ENCODE results near the gene BAG1.
A peak's percentile ranks its signal among the peaks of the same experiment; 100 is the strongest.

The BAG1 gene

GRCh38 chr9:33264473-33265177, at the start of gene BAG1, which contains the start of gene CHMP5:
Gene BAG1 (minus strand): TSS chr9:33264708.
Gene CHMP5 (plus strand): TSS chr9:33265049. CDS start chr9:33265079, 30 bp downstream.
- DNase-seq = peak; percentile 97

DNA sequence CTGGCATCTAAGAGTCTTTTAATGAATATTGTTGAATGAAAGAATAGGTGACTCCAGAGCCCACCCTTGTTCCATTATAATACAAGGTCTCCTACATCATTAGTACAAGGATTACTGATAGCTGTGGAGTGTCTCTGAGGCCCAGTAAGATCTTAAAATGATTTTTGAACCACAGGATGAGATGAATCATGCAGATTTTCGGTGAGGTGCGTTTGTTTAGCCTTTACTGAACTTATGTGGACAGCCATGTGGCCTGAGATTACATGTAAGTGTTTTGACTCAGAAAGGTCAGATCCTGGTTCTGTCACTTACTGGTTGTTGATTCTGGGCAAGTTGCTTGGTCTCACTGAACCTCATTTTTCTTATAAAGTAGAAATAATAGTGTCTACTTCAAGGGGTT, 47.4 kb upstream of the BAG1 start:
- no peak for DNase-seq

- no peak for DNase-seq
These were observed 46.2 kb upstream of the BAG1 start for GRCh38 chr9:33310748-33311147.

DNA sequence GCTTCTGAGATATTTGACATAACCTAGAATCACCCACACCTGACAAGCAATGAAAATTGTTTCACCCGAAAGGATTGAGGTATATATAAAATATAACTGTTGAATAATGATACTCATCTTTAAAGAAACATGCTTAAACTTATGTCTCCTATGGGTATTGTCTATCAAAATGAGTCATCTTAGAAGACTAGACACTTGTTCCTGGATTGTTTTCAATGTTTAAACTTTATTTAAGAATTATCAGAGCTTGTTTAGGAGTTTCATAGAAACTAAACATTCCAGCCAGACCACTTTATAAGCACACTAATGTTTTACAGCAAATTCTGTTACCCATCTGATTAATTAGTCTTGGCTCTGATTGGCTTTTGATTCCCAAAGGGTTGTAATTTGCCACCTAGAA, 45.4 kb upstream of the BAG1 start:
- no peak for DNase-seq

- no peak for DNase-seq
These were observed 42.6 kb upstream of the BAG1 start for GRCh38 chr9:33307067-33307466.

GRCh38 chr9:33306037-33306436, 41.5 kb upstream of the BAG1 start:
- DNase-seq = no peak

DNA sequence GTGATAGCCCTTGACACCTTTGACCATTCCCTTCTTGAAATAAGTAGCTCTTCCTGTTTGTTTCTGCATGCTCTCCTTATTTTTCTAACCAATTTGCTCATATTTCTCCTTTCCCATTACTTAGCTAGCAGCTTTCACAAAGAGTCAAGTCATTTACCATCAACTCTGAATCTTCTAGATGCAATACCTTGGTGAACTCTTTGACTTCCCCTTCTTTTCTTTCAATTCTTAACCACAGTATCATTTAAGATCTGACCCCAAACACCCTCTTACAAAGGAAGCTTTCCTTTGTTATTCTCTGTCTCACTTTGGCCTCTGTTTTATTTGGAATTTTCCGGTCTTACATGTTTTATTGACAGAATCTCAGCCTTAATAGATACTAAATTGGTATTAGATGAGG, 39.9 kb upstream of the BAG1 start:
- no peak for DNase-seq

- DNase-seq = no peak
These were observed 36.0 kb upstream of the BAG1 start for GRCh38 chr9:33300546-33300945.

- DNase-seq = no peak
These were observed 32.9 kb upstream of the BAG1 start for GRCh38 chr9:33297432-33297831.

DNA sequence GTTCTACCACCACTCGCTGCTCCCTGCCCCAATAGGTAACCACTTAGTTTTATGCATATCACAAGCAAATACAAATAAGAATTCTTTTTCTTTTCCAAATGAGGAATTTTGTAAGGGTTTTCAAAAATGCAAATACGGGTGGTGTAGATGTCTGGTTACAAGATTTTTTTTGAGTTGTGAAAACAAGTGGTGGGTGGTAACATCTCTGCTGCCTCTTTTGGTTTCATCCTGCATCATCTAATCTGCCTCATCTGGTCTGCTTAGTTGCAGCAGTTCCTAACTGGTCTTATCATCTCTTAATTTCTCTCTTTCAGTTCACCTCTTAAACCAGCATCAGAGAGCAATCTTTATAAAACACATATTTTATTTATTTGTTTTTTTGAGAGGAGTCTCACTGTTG, 31.1 kb upstream of the BAG1 start:
- no peak for DNase-seq

DNA sequence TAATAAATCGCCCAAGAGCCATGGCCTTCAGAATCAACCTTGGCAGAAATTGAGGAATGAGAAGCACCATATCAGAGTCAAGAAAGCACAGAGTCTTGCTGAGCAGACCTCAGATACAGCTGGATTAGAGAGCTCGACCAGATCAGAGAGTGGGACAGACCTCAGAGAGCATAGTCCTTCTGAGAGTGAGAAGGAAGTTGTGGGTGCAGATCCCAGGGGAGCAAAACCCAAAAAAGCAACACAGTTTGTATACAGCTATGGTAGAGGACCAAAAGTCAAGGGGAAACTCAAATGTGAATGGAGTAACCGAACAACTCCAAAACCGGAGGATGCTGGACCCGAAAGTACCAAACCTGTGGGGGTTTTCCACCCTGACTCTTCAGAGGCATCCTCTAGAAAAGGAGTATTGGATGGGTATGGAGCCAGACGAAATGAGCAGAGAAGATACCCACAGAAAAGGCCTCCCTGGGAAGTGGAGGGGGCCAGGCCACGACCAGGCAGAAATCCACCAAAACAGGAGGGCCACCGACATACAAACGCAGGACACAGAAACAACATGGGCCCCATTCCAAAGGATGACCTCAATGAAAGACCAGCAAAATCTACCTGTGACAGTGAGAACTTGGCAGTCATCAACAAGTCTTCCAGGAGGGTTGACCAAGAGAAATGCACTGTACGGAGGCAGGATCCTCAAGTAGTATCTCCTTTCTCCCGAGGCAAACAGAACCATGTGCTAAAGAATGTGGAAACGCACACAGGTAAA, 30.3 kb upstream of the BAG1 start:
- DNase-seq = no peak

- no peak for DNase-seq
These were observed 29.3 kb upstream of the BAG1 start for GRCh38 chr9:33293782-33294181.

- DNase-seq = no peak
These were observed 27.4 kb upstream of the BAG1 start for GRCh38 chr9:33291901-33292300.

GRCh38 chr9:33291031-33291397, 26.5 kb upstream of the BAG1 start:
- DNase-seq = no peak

DNA sequence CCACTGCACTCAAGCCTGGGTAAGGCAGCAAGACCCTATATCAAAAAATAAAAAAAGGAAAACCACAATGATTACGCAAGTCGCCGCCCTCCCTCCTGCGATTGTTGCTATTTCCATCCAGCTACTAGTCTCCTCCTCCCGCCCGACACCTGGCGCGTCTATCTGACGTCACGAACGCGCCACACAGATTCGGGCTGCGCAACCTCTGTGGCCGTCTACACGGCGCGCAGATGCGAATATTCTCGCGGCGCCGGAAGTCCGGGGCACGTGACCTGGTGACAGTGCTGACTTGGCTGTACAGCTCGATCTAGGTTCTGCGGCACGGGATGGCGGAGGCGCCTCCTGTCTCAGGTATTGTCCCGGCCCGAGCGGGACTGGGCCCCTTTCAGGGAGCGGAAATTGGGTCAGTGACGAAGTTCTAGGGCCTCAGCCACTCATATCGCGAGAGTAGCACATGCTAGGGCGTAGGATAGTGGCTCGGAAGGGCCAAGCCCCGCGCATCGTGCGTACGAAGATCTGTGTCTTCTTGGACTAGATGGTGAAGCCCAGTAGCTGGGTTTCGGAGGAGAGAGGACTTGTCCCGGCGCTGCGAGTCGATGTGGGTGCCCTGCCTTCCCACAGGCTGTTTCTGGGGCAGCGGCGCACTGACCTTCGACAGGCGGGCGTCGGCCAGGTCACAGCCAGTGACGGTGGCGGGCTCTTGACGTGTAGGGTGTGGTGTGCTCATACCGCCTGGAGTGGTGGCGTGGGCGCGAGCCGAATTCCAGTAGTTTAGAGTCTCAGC, 25.9 kb upstream of the BAG1 start, which contains the start of gene NFX1:
Gene NFX1 (plus strand): TSS at position 270 of the 784 bp plus-strand sequence. CDS start 57 bp downstream, at position 327.
- DNase-seq = peak; percentile 91

GRCh38 chr9:33289936-33290246, 25.4 kb upstream of the BAG1 start:
- DNase-seq = no peak

GRCh38 chr9:33289496-33289895, 25.0 kb upstream of the BAG1 start:
- no peak for DNase-seq

- no peak for DNase-seq
These were observed 24.4 kb upstream of the BAG1 start for GRCh38 chr9:33288828-33289483.

- no peak for DNase-seq
These were observed 23.7 kb upstream of the BAG1 start for GRCh38 chr9:33288235-33288634.

- DNase-seq = no peak
These were observed 22.6 kb upstream of the BAG1 start for GRCh38 chr9:33287087-33287490.

GRCh38 chr9:33285502-33285901, 21.0 kb upstream of the BAG1 start:
- no peak for DNase-seq

GRCh38 chr9:33277484-33277883, 13.0 kb upstream of the BAG1 start:
- DNase-seq = no peak

GRCh38 chr9:33273972-33274328, 9.4 kb upstream of the BAG1 start:
- no peak for DNase-seq

Measured in NCI-H1048 (cell line).